WTC11 (cell line): ENCODE results near the gene NAALADL2.

Experiments
- AFF4 ChIP-seq: sonication (generic); formaldehyde crosslinking; IDR thresholded peaks from 2 replicates; pipeline ENCODE4 v1.8.1; 2023; ENCODE audit warnings: mild to moderate bottlenecking, missing genetic modification reagents, borderline replicate concordance
- CTCF ChIP-seq: fragments of 200-600 bp; IDR thresholded peaks from 2 replicates; pipeline ENCODE4 v1.8.0; 2022; ENCODE audit warnings: antibody characterized with exemption
- ESRRA ChIP-seq: sonication (generic); formaldehyde crosslinking; IDR thresholded peaks from 2 replicates; pipeline ENCODE4 v1.8.1; 2022; ENCODE audit warnings: mild to moderate bottlenecking, missing genetic modification reagents, borderline replicate concordance
- ETV6 ChIP-seq: sonication (generic); formaldehyde crosslinking; IDR thresholded peaks from 2 replicates; pipeline ENCODE4 v1.8.1; 2022; ENCODE audit warnings: mild to moderate bottlenecking, missing genetic modification reagents
- NFATC4 ChIP-seq: fragments of 250-450 bp; sonication (Bioruptor Pico); IDR thresholded peaks from 2 replicates; pipeline ENCODE4 v1.9.0; 2021; ENCODE audit warnings: mild to moderate bottlenecking
- NFE2L1 ChIP-seq: sonication (generic); formaldehyde crosslinking; IDR thresholded peaks from 2 replicates; pipeline ENCODE4 v1.8.1; 2023; ENCODE audit warnings: missing genetic modification reagents
- NFYB ChIP-seq: sonication (generic); formaldehyde crosslinking; conservative IDR thresholded peaks from 2 replicates; pipeline ENCODE4 v1.8.0; 2022; ENCODE audit warnings: low read depth, missing genetic modification reagents
- OVOL2 ChIP-seq: fragments of 250-450 bp; sonication (Bioruptor Pico); IDR thresholded peaks from 2 replicates; pipeline ENCODE4 v1.9.0; 2021; ENCODE audit warnings: mild to moderate bottlenecking, borderline replicate concordance
- TCF7 ChIP-seq: sonication (generic); formaldehyde crosslinking; IDR thresholded peaks from 2 replicates; pipeline ENCODE4 v1.8.0; 2022; ENCODE audit warnings: mild to moderate bottlenecking, low read depth, missing genetic modification reagents, moderate library complexity
- USF1 ChIP-seq: sonication (generic); formaldehyde crosslinking; IDR thresholded peaks from 2 replicates; pipeline ENCODE4 v1.8.0; 2022; ENCODE audit warnings: mild to moderate bottlenecking, missing genetic modification reagents
- ZNF281 ChIP-seq: sonication (generic); formaldehyde crosslinking; IDR thresholded peaks from 2 replicates; pipeline ENCODE4 v1.8.0; 2023; ENCODE audit warnings: mild to moderate bottlenecking, missing genetic modification reagents
- ZNF671 ChIP-seq: fragments of 250-450 bp; sonication (Bioruptor Pico); IDR thresholded peaks from 2 replicates; pipeline ENCODE4 v1.8.0; 2021; ENCODE audit warnings: mild to moderate bottlenecking

GRCh38 chr3:175311404-175311803, 452.3 kb downstream of the NAALADL2 start:
- TF ChIP-seq CTCF (no peak), USF1 (no peak), ESRRA (CRISPR knock-in tag) (no peak), NFATC4 (CRISPR knock-in tag) (no peak), ETV6 (CRISPR knock-in tag) (no peak), OVOL2 (CRISPR knock-in tag) (no peak), ZNF671 (no peak), AFF4 (CRISPR knock-in tag) (no peak), ZNF281 (CRISPR knock-in tag) (no peak), NFE2L1 (CRISPR knock-in tag) (no peak), NFYB (no peak), TCF7 (CRISPR knock-in tag) (no peak)
